ENCODE results near the gene PELI2.

DNA sequence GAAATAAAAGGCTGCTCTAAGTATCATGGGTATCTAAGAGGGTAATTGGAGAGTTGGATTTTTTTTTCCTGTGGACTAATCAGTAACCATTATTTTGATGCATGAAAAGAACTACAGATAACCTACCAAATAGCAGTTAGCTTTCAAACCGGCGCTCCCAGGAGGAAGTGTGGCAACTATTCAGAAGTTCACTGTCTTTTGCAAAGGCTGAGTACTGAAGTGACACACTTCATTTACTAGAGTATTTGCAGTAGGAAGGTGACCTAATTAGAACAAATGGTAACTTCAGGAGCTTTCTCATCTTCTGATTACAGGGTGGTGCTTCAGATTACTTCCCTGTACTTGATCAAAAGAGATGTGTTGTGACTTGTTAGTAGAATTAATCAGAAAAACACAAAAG, 87.7 kb downstream of the PELI2 start:
- TF ChIP-seq, protein P1, sequence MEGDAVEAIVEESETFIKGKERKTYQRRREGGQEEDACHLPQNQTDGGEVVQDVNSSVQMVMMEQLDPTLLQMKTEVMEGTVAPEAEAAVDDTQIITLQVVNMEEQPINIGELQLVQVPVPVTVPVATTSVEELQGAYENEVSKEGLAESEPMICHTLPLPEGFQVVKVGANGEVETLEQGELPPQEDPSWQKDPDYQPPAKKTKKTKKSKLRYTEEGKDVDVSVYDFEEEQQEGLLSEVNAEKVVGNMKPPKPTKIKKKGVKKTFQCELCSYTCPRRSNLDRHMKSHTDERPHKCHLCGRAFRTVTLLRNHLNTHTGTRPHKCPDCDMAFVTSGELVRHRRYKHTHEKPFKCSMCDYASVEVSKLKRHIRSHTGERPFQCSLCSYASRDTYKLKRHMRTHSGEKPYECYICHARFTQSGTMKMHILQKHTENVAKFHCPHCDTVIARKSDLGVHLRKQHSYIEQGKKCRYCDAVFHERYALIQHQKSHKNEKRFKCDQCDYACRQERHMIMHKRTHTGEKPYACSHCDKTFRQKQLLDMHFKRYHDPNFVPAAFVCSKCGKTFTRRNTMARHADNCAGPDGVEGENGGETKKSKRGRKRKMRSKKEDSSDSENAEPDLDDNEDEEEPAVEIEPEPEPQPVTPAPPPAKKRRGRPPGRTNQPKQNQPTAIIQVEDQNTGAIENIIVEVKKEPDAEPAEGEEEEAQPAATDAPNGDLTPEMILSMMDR (IDR thresholded peaks at IDR 0.05): no peak
- no peak for TF ChIP-seq POLR2A (IDR thresholded peaks at IDR 0.05)
